ENCODE measurements around the gene MCM9. TPM values are rescaled to one million over a fixed set of nuclear protein-coding genes. Genes with fewer than 3 reads are reported as not detected.
"Not testable (repeated sequence)": the region's sequence is repeated elsewhere in the genome, so short reads cannot be mapped to it uniquely, and the experiment has no call there.

Gene MCM9
- total RNA-seq, 1 donor from 2014 or later, result 7.8 TPM

DNA sequence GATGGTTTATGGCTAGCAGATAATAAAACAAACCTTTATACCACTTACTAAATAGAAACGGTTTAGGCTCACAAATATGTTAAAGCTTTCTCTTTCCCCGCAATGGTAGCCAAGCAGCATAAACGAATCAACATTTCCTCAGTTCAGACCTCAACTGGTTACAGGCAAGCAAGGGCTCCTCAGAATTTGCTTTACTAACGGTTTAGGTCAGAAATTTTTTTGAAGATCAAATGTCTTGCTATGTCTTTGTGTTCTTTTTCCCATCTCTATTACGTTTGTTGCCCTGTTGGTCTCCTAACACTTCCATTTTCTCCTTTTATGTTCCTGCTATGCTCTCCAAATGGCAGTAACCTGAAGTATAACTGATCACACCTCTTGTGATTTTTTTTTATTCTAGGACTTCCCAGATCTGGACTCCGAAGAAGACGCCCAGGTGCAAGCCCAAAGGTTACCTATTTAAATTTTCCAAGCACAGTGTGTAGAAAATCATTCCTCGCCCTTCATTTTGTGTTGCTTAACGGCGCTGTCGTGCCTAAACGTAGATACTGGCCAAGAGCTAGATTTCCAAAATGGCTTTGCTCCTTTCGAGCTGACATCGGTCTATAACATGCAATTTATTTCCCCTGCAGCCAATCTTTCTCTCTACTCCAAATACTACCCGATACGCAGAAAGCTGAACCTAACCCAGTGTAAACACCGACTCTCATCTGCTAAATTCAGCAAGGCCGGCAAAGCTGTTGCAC lies 41.7 kb downstream of the MCM9 start:
- DNase-seq, result no peak

DNA sequence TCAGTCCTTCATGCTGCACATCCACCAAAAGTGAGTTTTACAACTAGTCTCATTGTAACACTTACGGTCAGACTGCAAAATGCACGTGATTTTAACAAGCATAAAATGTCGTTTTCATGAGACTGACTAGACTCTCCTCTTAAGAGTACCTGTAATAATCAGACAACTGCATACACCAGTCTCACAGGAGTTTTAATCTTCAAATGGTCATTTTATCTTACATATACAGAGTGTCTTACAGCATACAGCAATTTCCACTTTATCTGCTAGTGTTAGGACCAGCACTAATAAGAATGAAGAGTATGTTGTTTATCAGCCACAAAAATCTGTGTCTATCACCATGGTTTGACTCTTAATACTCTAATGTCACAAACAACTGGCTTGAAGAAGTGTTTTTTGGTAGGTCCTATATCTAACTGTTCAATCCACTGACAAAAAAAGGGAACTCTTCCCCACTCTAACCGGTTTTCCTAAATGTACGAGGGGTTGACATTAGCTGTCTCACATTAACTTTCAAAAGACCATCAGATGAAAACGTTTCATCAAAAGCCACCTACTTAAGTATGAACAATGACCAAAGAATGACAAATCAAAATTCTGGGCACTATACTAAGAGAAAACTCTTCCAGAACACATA lies 42.5 kb downstream of the MCM9 start:
- DNase-seq, result no peak

DNA sequence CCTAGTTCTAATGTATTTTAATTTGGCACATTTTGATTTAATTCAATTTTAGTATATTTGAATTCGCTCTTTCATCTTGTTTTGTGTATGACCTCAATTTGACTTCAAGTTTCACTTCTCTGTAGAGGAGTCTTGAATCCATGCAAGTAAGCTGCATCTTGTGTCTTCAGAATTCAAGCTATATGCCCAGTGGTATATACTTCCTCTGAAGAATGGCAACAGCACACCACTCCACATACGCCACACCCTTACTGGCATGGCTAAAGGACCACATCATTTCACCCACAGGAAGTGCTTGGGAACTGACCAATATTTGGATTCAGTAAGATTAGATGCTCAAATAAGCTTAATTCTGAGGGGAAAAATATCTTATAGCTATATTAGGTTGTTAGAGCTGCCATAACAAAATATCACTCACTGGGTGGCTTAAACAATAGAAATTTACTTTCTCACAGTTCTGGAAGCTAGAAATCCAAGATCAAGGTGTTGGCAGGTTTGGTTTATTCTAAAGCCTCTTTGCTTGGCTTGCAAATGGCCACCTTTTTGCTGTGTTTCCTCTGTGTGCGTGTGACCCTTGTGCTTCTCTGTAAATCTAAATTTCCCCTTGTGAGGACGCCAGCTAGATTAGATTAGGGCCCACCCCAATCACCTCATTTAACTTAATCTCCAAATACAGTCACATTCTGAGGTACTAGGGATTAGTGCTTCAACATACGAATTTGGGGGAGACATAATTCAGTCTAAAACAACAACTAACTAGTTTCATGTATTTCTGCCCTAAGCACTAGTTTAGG lies 43.8 kb downstream of the MCM9 start:
- DNase-seq, result no peak

DNA sequence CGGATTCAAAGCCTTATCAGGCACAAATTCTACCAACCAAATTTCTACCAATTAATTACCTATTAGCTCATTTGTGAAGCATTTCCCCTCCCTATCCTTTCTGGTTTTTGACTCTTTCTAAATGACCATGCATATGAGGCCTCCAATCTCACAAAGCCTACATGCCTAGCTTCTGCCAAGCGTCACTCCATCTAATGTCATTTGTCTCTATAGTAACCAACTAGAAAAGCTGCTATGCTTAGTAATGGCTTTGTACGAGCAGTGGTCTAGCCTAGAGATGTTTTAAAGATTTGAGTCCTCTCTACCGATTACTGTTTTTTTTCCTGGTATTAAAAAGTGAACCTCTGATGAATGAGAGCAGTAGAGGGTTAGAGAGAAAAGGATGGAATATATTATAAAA lies 45.8 kb downstream of the MCM9 start:
- DNase-seq, result no peak

DNA sequence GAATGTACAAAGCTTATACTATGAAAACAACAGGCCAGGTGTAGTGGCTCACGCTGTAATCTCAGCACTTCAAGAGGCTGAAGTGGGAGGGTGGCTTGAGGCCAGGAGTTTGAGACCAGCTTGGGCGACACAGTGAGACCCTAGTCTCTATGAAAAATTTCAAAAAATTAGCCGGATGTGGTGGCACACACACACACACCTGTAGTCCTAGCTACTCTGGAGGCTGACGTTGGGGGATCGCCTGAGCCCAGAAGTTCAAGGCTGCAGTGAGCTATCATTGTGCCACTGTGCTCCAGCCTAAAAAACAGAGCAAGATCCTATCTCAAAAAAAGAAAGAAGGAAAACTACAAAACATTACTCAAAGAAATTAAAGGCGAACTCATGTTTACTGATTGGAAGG lies 48.3 kb downstream of the MCM9 start:
- no peak for DNase-seq

DNA sequence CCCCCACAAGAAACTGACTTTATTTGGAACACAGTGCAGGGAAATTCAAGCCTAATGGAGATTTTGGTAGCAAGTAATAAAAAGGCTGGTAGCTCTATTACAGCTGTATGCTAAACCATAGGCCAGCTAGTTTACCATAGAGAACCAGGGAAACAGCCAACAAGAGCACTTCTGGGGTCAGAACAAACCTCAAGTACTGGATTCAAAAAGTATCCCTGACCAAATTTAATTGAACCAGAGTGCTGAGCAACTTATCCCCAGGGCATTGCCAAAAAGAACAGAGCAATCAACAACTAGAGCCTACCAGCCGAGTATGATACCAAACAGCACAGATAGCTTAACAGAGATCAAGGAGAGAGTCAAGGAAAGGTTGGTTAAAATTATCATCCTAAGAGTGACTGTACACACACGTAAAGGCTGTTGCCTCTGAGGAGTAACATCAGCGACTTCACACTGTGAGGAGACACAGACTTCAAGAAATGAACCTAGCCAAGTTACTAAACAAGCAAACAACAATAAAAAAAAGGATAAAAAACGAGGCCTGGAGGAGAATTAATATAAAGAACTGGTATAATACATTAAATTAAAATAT lies 52.5 kb downstream of the MCM9 start:
- DNase-seq, result no peak

DNA sequence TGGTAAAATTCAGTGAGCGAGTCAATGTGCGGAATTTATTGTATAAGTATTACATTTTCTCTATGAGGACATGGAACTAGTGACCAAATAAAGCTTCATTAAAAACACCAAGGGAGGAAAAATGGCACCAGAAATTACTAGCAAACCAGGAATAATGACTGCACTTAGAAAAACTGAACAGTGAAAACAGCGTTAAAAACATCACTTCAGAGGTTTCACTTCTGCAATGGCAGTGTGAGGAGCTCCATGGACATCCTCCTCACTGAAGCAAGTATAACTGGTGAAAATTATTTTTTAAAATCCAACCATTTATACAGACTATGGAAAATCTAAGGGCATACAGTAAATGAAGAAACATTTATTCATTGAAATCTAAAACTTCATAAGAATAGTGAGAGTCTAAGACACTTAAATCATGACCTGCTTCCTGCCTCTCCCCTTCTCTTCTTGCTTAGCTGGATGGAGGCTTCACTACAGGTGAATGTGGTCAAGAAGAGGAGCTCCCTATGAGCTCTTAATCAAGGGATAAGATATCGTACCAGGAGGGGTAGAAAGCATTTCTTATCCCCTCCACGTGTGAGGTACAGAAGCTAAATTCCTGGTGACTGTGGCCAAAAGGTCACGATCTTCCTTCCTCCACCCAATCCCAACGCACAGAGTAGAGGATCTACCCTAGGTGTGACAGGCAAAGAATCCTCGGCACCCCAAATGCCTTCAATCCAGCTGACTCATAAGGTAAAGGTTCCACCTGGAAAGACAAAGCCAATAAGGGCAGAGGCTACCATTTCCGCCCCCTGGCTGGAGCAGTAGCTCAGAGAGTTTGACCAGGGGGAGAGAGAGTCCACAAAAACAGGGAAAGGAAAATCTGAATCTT lies 53.3 kb downstream of the MCM9 start:
- DNase-seq, result no peak

DNA sequence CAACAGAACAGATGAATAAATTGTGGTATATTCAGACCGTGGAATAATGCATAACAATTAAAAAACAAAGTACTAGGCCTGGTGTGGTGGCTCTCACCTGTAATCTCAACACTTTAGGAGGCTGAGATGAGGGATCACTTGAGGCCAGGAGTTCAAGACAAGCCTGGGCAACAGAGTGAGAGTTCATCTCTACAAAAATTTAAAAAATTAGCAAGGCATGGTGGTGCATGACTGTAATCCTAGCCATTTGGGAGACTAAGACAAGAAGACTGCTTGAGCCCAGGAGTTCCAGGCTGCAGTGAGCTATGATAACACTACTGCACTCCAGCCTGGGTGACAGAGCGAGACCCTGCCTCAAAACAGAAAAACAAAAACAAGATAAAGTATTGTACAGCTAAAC lies 57.2 kb downstream of the MCM9 start:
- DNase-seq, result no peak

DNA sequence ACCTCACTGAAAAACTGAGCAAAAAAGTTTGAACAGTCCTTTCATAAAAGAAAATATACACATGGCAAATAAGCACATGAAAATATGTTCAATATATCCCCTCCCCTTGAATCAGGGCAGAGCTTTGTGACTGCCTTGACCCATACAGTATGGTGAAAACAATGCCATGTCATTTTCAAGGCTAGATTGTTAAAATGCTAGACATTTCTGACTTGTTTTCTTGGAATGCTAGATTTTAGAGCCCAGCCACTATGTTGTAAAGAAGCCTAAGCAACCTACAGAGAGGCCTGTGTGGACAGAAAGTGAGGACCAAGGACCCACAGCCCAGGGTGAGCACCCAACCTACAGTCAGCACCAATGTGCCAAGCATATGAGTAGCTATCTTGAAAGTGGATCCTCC lies 58.1 kb downstream of the MCM9 start:
- no peak for DNase-seq

DNA sequence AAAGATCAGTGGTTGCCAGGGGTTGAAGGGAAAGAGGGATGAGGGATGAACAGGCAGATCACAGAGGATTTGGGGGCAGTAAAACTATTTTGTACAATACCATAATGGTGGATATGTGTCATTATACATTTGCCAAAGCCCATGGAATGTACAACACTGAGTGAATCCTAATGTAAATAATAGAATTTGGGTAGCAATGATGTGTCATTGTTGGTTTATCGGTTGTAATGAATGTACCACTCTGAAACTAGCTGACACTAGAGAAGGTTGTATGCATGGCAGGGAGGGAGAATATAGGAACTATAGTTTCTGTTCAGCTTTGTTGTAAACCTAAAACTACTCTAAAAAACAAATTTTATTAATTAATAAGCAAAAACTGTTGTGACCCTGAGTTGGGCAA lies 58.8 kb downstream of the MCM9 start:
- no peak for DNase-seq

DNA sequence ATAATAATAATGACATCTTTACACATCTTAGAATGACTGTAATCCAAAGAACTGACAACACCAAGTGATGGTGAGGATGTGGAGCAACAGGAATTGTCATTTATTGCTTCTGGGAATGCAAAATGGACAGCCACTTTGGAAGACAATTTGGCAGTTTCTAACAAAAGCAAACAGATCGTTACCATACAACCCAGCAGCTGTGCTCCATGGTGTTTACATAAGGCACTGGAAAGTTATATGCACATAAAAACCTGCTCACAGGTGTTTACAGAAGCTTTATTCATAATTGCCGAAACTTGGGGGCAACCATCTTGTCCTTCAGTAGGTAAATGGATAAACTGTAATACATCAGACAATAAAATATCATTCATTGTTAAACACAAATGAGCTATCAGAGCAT lies 59.3 kb downstream of the MCM9 start:
- DNase-seq, result no peak

DNA sequence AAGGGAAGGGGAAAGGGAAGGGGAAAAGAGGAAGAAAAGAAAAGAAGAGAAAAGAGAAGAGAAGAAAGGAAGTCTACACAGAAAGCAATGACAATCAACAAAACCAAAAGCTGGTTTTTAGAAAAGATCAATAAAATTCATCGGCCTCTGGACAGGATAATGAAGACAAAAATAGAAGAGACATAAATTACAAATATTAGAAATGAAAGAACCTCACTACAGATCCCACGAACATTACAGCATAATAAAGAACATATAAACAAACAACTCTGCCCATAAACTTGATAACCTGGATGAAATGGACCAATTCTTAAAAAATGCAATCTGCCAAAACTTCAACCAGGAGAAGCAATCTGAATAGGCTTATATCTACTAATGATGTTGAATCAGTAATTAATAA lies 61.7 kb downstream of the MCM9 start:
- DNase-seq, result no peak

DNA sequence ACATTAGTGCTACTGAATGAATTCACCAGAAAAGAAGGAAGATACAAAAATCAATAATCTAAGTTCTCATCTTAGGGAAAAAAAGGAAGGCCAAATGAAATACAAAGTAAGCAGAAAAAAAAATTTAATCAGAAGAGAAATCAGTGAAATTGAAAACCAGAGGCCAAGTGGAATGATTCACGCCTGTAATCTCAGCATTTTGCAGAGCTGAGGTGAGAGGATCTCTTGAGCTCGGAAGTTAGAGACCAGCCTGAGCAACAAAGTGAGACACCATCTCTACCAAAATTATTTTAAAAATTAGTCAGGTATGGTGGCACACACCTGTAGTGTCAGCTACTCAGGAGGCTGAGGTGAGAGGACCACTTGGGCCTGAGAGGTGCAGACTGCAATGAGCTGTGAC lies 62.2 kb downstream of the MCM9 start:
- DNase-seq, result no peak

DNA sequence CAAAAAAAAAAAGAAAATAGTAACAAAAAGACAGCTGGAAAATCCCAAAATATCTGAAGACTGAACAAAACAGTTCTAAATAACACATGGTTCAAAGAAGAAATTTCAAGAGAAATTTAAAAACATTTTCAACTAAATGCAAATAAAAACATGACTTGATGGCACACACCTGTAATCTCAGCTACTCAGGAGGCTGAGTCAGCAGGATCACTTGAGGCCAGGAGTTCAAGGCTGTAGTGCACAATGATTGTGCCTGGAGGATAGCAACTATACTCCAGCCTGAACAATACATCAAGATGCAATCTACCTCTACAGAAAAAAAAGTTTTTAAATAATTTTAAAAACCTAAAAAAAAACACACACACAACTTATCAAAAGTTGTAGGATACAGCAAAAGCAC lies 62.6 kb downstream of the MCM9 start:
- DNase-seq, result no peak

DNA sequence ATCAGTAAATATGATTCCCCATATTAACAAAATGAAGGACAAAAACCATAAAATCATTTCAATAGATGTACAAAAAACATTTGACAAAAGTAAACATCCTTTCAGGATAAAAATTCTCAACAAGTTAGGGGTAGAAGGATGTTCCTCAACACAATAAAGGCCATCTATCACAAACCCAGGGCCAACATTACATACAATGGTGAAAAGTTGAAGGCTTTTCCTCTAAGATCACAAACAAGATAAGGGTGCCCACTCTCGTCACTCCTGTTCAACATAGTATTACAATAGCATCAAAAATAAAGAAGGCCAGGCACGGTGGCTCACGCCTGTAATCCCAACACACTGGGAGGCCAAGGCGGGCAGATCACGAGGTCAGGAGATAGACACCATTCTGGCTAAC lies 63.6 kb downstream of the MCM9 start:
- DNase-seq, result no peak

DNA sequence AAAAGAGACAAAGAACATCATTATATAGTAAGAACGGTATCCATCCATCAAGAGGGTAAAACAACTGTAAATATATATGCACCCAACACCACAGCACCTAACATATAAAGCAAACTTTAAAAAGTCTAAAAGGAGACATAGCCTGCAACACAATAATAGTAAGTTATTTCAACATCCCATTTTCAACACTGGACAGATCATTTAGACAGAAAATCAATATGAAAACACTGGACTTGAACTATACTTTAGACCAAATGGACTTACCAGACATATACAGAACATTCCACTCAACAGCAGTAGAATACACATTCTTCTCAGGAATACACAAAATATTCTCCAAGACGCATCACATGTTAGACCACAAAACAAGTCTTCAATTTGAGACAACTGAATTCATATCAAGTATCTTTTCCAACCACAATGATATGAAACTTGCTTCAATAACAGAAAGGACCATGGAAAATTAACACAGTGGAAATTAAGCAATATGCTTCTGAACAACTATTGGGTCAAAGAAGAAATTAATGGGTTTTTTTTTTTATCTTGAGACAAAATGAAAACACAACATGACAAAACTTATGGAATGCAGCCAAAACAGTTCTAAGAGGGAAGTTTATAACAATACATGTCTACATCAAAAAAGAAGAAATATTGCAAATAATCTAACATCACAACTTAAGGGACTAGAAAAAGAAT lies 64.9 kb downstream of the MCM9 start:
- no peak for DNase-seq

DNA sequence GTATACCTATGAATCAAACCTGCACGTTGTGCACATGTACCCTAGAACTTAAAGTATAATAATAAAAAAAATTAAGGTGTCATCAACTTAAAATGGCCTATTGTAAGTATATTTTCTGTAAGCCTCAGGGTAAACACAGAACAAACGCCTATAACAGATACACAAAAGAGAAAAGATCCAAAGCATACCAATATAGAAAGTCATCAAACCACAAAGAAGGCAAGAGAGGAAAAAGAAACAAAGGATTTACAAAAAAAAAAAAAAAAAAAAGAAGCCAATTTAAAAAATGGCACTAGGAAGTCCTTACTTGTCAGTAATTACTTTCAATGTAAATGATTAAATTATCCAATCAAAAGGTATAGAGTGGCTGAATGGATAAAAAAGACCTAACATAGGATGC lies 65.6 kb downstream of the MCM9 start:
- no peak for DNase-seq

DNA sequence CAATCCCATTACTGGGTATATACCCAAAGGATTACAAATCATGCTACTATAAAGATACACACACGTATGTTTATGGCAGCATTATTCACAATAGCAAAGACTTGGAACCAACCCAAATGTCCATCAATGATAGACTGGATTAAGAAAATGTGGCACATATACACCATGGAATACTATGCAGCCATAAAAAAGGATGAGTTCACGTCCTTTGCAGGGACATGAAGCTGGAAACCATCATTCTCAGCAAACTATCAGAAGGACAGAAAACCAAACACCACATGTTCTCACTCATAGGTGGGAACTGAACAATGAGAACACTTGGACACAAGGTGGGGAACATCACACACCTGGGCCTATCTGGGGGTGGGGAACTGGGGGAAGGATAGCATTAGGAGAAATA lies 66.1 kb downstream of the MCM9 start:
- DNase-seq, result not testable (repeated sequence)

DNA sequence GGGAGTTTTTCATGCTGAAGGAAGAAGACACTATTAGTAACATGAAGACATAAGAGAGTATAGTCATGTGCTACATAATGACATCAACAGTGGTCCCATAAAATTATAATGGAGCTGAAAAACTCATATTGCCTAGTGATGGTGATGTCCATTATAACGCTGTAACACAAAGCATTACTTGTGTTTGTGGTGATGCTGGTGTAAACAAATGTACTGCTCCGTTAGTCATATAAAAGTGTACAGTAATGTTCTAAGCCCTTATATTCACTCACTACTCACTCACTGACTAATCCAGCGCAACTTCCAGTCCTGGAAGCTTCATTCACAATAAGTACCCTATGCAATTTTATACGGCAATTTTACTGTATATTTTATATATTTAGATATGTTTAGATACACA lies 67.8 kb downstream of the MCM9 start:
- no peak for DNase-seq

DNA sequence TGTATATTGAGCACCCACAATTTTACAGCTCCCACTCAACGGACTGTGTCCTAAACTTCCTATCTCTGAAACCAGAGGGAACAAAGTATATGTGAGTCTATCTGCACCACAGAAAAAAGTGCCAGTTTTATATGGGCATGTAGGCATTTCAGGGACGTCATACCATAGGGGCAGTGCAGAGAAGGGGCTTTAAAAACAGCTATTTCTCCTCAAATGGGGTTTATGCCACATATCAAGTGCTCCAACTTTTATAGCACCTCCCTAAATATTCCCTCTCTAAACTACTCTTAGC lies 69.9 kb downstream of the MCM9 start:
- no peak for DNase-seq

DNA sequence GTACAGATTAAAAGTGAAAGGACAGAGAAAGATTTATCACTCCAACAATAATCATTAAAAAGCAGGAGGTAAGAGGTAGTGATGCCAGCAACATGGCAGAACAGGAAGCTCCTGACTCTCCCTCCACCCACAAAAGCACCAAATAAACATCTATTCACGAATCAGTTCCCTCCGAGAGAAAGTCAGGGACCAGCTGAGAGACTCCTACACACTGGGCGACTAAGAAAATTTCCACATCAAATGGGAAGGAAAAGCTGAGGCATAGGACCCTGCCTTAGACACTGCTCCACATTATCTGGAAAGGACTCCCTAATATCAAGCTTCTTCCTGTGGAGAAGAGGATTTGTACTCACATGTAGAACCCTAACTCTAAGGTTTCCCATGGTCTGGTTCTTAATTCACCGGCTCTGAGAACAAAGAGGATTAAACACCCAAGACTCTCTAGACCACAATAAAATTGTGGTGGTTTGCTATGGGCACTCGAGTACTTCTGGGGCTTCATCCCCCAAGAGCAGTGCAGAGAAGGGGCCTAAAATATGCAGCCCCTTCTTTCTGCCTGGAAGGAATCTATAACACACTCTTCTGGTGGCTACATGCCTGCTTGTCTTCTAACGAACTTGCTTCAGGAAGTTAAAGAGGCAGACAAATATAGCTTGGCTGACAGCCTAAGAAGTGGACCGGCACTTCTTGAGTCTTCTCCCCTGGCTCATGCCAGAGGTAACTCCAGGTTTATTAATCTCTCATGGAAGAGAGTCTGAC lies 70.4 kb downstream of the MCM9 start:
- DNase-seq, result no peak
